ENCODE measurements around the gene LHX3. TPM values are rescaled to one million over a fixed set of nuclear protein-coding genes. Genes with fewer than 3 reads are reported as not detected.

Gene LHX3
- total RNA-seq, 1 experiment from 2014 or later = not detected

GRCh38 chr9:136173648-136174290, 31.2 kb downstream of the LHX3 start:
- no peaks in the 10 kb centered on the region for H3K9me2 ChIP-seq (replicated peaks; ENCODE audit: low read length)
- H2AFZ ChIP-seq (ENCODE audit: low read length) = no peak overlapping the region
- no peaks in the 10 kb centered on the region for H3K9me3 ChIP-seq (ENCODE audit: low read length)
- no peaks in the 10 kb centered on the region for H3K36me3 ChIP-seq (ENCODE audit: low read depth, low read length)
- H3K79me2 ChIP-seq (ENCODE audit: low read length) = no peaks in the 10 kb centered on the region
- no peaks in the 10 kb centered on the region for H3F3A ChIP-seq (ENCODE audit: low read length, unreplicated experiment)
- DNase-seq (no peak), ATAC-seq (no peak)
- no peak overlapping the region for H3K4me2 ChIP-seq (ENCODE audit: low read length)
- ChIA-PET POLR2A (ENCODE audit: unreplicated experiment) (no interaction called here), CTCF (no interaction called here)
- intact Hi-C loops (cut with micrococcal nuclease) = no loop called here
- H3K4me1 ChIP-seq (ENCODE audit: insufficient read depth, low read length) = no peaks in the 10 kb centered on the region
- no peaks in the 10 kb centered on the region for H4K20me1 ChIP-seq (ENCODE audit: low read length)
- peaks cover 8% of the 10 kb centered on the region for H3K27me3 ChIP-seq (ENCODE audit: low read length)
- no TSS peak for BruUV-seq (replicated peaks)
- no peak overlapping the region for H3K27ac ChIP-seq (ENCODE audit: low read length)
- H3K4me3 ChIP-seq (ENCODE audit: low read length) = no peak overlapping the region
- no peak for TF ChIP-seq EZH2phosphoT487 (IDR thresholded peaks at IDR 0.05; ENCODE audit: borderline replicate concordance, low read length)
- TF ChIP-seq EZH2 (IDR thresholded peaks at IDR 0.05; ENCODE audit: low read length, unreplicated experiment) = no peak
- no peak overlapping the region for H3K9ac ChIP-seq (ENCODE audit: low read length)

GRCh38 chr9:136172412-136173079, 32.4 kb downstream of the LHX3 start:
- Histone ChIP-seq H3K36me3 (ENCODE audit: low read depth, low read length) (no peaks in the 10 kb centered on the region), H3K9me3 (ENCODE audit: low read length) (no peaks in the 10 kb centered on the region), H2AFZ (ENCODE audit: low read length) (no peak overlapping the region), H3K79me2 (ENCODE audit: low read length) (no peaks in the 10 kb centered on the region), H4K20me1 (ENCODE audit: low read length) (no peaks in the 10 kb centered on the region), H3K9me2 (replicated peaks; ENCODE audit: low read length) (no peaks in the 10 kb centered on the region), H3K27me3 (ENCODE audit: low read length) (peaks cover 12% of the 10 kb centered on the region), H3K4me1 (ENCODE audit: insufficient read depth, low read length) (no peaks in the 10 kb centered on the region), H3F3A (ENCODE audit: low read length, unreplicated experiment) (no peaks in the 10 kb centered on the region), H3K4me2 (ENCODE audit: low read length) (no peak overlapping the region), H3K27ac (ENCODE audit: low read length) (no peak overlapping the region), H3K9ac (ENCODE audit: low read length) (no peak overlapping the region), H3K4me3 (ENCODE audit: low read length) (no peak overlapping the region)
- ATAC-seq (no peak), DNase-seq (no peak)
- ChIA-PET CTCF (interaction anchor here (0.7 kb wide), 1 partner anchor 94 kb away, joined by 3 read pairs; no protein-coding TSS in a partner anchor), POLR2A (ENCODE audit: unreplicated experiment) (no interaction called here)
- no TSS peak for BruUV-seq (replicated peaks)
- intact Hi-C loops (cut with micrococcal nuclease) = no loop called here
- TF ChIP-seq EZH2 (IDR thresholded peaks at IDR 0.05; ENCODE audit: low read length, unreplicated experiment) (no peak), EZH2phosphoT487 (IDR thresholded peaks at IDR 0.05; ENCODE audit: borderline replicate concordance, low read length) (no peak), CTCF (conservative IDR thresholded peaks at IDR 0.05; ENCODE audit: low read depth, low read length) (no peak)

DNA sequence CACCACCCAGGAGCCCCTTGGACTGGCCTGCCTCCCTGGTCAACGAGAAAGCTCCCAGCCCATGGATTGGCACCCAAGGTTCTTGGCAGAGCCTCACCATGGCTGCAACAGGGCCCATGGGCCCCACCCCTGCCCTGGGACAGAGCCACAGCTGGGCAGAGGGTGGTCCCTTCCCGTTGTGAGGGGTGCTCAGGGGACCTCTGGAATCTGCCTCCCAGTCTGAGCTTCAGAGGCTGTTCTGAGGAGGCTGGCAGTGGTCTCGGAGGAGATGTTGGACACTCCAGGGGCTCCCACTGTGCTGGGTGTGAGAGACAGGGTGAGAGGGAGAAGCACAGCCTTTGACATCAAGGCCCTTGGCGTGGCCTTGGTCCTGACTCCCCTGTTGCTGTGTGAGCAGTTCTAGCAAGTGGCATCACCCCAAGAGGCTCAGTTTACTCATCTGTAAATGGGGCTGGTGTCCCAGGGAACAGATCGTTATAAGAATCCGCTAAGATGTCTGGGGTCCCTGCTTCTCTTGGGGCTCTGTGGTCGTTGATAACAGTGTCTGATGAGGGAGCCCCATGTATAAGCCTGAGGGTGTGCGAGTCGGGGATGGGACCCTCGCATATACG, 33.0 kb downstream of the LHX3 start:
- no peak overlapping the region for H3K9ac ChIP-seq (ENCODE audit: low read length)
- peaks cover 12% of the 10 kb centered on the region for H3K27me3 ChIP-seq (ENCODE audit: low read length)
- no peaks in the 10 kb centered on the region for H3K9me2 ChIP-seq (replicated peaks; ENCODE audit: low read length)
- ChIA-PET CTCF (interaction anchor here (0.7 kb wide), 1 partner anchor 95 kb away, joined by 3 read pairs; no protein-coding TSS in a partner anchor), POLR2A (ENCODE audit: unreplicated experiment) (no interaction called here)
- peak; percentile 10 for DNase-seq
- no peaks in the 10 kb centered on the region for H3K9me3 ChIP-seq (ENCODE audit: low read length)
- H3K4me3 ChIP-seq (ENCODE audit: low read length) = no peak overlapping the region
- H3F3A ChIP-seq (ENCODE audit: low read length, unreplicated experiment) = no peaks in the 10 kb centered on the region
- no TSS peak for BruUV-seq (replicated peaks)
- no peaks in the 10 kb centered on the region for H3K4me1 ChIP-seq (ENCODE audit: insufficient read depth, low read length)
- no peak overlapping the region for H3K27ac ChIP-seq (ENCODE audit: low read length)
- ATAC-seq = no peak
- no peak overlapping the region for H2AFZ ChIP-seq (ENCODE audit: low read length)
- TF ChIP-seq EZH2 (IDR thresholded peaks at IDR 0.05; ENCODE audit: low read length, unreplicated experiment) = no peak
- TF ChIP-seq EZH2phosphoT487 (IDR thresholded peaks at IDR 0.05; ENCODE audit: borderline replicate concordance, low read length) = no peak
- TF ChIP-seq CTCF (conservative IDR thresholded peaks at IDR 0.05; ENCODE audit: low read depth, low read length) = no peak
- intact Hi-C loops (cut with micrococcal nuclease) = no loop called here
- H3K4me2 ChIP-seq (ENCODE audit: low read length) = no peak overlapping the region
- no peaks in the 10 kb centered on the region for H4K20me1 ChIP-seq (ENCODE audit: low read length)
- H3K36me3 ChIP-seq (ENCODE audit: low read depth, low read length) = no peaks in the 10 kb centered on the region
- H3K79me2 ChIP-seq (ENCODE audit: low read length) = no peaks in the 10 kb centered on the region
